Activated naive CD8-positive, alpha-beta T cell (primary cell): Measurements from ENCODE around the gene LRRIQ3.

Source experiments
- H3K27ac Mint-ChIP-seq: one replicate; pipeline ENCODE4 v1.8.0; 2021; ENCODE audit warnings: mixed read lengths
- H3K27me3 Mint-ChIP-seq: one replicate; pipeline ENCODE4 v1.8.0; 2021; ENCODE audit warnings: mixed read lengths
- H3K36me3 Mint-ChIP-seq: one replicate; pipeline ENCODE4 v1.8.0; 2021; ENCODE audit warnings: mixed read lengths
- H3K4me1 Mint-ChIP-seq: one replicate; pipeline ENCODE4 v1.8.0; 2021; ENCODE audit warnings: low read depth, mixed read lengths
- H3K4me3 Mint-ChIP-seq: one replicate; pipeline ENCODE4 v1.8.0; 2021; ENCODE audit warnings: mild to moderate bottlenecking, mixed read lengths
- H3K9me3 Mint-ChIP-seq: one replicate; pipeline ENCODE4 v1.8.0; 2021; ENCODE audit warnings: low read depth, mixed read lengths

Gene LRRIQ3

GRCh38 chr1:74011736-74012135 lies 186.2 kb downstream of the LRRIQ3 start:
- Mint-ChIP-seq H3K27ac (no peak overlapping the region), H3K36me3 (no peaks in the 10 kb centered on the region), H3K4me1 (peaks cover 3% of the 10 kb centered on the region), H3K9me3 (no peaks in the 10 kb centered on the region), H3K27me3 (peaks cover 4% of the 10 kb centered on the region), H3K4me3 (no peak overlapping the region)

- Mint-ChIP-seq H3K27me3 (peaks cover 3% of the 10 kb centered on the region), H3K27ac (no peak overlapping the region), H3K4me1 (peaks cover 3% of the 10 kb centered on the region), H3K4me3 (peak overlapping the region; percentile 8), H3K36me3 (no peaks in the 10 kb centered on the region), H3K9me3 (no peaks in the 10 kb centered on the region)
Observed at GRCh38 chr1:74010206-74010605, 187.8 kb downstream of the LRRIQ3 start.

GRCh38 chr1:74005533-74005932 lies 192.4 kb downstream of the LRRIQ3 start:
- H3K4me1 Mint-ChIP-seq = peaks cover 3% of the 10 kb centered on the region
- H3K4me3 Mint-ChIP-seq = no peak overlapping the region
- no peaks in the 10 kb centered on the region for H3K27me3 Mint-ChIP-seq
- no peak overlapping the region for H3K27ac Mint-ChIP-seq
- H3K36me3 Mint-ChIP-seq = no peaks in the 10 kb centered on the region
- H3K9me3 Mint-ChIP-seq = no peaks in the 10 kb centered on the region

- Mint-ChIP-seq H3K27me3 (no peaks in the 10 kb centered on the region), H3K9me3 (no peaks in the 10 kb centered on the region), H3K4me3 (no peak overlapping the region), H3K36me3 (no peaks in the 10 kb centered on the region), H3K4me1 (no peaks in the 10 kb centered on the region), H3K27ac (no peak overlapping the region)
Observed at GRCh38 chr1:74003806-74004205, 194.2 kb downstream of the LRRIQ3 start.

- Mint-ChIP-seq H3K4me1 (no peaks in the 10 kb centered on the region), H3K27ac (no peak overlapping the region), H3K9me3 (no peaks in the 10 kb centered on the region), H3K36me3 (no peaks in the 10 kb centered on the region), H3K27me3 (no peaks in the 10 kb centered on the region), H3K4me3 (no peak overlapping the region)
Observed at GRCh38 chr1:73998348-73998959, 199.5 kb downstream of the LRRIQ3 start.

GRCh38 chr1:73980324-73981040 lies 217.5 kb downstream of the LRRIQ3 start:
- Mint-ChIP-seq H3K9me3 (no peaks in the 10 kb centered on the region), H3K27ac (no peak overlapping the region), H3K27me3 (no peaks in the 10 kb centered on the region), H3K4me1 (no peaks in the 10 kb centered on the region), H3K36me3 (no peaks in the 10 kb centered on the region), H3K4me3 (no peak overlapping the region)

DNA sequence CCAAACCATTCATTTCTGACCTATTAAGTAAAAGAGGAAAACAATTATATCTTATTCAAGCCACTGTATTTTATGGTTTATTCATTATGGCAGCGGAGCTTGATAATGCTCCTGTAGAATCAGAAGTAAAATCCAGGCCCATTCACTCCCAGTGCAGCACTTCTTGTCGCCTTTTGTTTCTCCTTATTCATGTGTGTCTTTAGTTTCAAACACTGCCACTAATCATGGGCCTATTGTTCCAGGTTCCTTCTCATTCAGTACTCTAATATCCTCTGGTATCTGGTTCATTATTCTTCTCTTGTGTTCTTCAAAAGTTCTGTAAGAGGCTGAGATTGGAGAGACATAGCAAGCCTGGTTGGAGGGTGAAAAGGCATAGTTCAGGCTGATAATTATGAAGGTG lies 218.3 kb downstream of the LRRIQ3 start:
- Mint-ChIP-seq H3K36me3 (no peaks in the 10 kb centered on the region), H3K27ac (no peak overlapping the region), H3K9me3 (no peaks in the 10 kb centered on the region), H3K4me1 (no peaks in the 10 kb centered on the region), H3K4me3 (no peak overlapping the region), H3K27me3 (no peaks in the 10 kb centered on the region)

DNA sequence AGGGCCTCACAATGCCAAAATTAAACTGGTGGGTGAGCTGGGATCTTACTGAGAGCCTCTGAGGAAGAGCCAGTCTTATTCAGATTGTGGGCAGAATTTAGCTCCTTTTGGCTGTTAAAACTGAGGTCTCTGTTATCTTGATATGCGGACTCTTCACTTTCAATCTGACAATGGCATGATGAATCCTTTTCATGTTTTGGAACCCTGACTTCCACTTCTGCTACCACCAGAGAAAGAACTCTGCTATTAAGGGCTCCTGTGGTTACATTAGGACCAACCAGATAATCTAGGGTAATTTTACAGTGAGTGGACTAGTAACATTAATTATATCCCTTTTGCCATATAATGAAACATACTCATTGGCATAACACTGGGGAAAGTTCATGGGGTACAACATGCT lies 219.0 kb downstream of the LRRIQ3 start:
- H3K27me3 Mint-ChIP-seq = no peaks in the 10 kb centered on the region
- H3K4me3 Mint-ChIP-seq = no peak overlapping the region
- no peaks in the 10 kb centered on the region for H3K9me3 Mint-ChIP-seq
- H3K27ac Mint-ChIP-seq = no peak overlapping the region
- no peaks in the 10 kb centered on the region for H3K4me1 Mint-ChIP-seq
- H3K36me3 Mint-ChIP-seq = no peaks in the 10 kb centered on the region
